PC-3 (cell line): ENCODE data around the gene DPP7.

ENCODE experiments used
- EZH2 ChIP-seq: fragments of 300-600 bp; sonication (generic); IDR thresholded peaks from one replicate; pipeline ENCODE4 v1.6.1; 2017; ENCODE audit warnings: antibody characterized with exemption, mild to moderate bottlenecking, low read length; ENCODE audit not compliant: unreplicated experiment
- EZH2phosphoT487 ChIP-seq: fragments of 300-600 bp; sonication (generic); IDR thresholded peaks from 2 replicates; pipeline ENCODE4 v1.6.1; 2018; ENCODE audit warnings: mild to moderate bottlenecking, antibody characterized with exemption, low read length, borderline replicate concordance
- TF ChIP-seq, protein P1 (sequence below): fragments of 300-600 bp; sonication (generic); conservative IDR thresholded peaks from 2 replicates; pipeline ENCODE4 v1.5.1; 2017; ENCODE audit warnings: antibody characterized with exemption, low read depth, mild to moderate bottlenecking, low read length

DNA sequence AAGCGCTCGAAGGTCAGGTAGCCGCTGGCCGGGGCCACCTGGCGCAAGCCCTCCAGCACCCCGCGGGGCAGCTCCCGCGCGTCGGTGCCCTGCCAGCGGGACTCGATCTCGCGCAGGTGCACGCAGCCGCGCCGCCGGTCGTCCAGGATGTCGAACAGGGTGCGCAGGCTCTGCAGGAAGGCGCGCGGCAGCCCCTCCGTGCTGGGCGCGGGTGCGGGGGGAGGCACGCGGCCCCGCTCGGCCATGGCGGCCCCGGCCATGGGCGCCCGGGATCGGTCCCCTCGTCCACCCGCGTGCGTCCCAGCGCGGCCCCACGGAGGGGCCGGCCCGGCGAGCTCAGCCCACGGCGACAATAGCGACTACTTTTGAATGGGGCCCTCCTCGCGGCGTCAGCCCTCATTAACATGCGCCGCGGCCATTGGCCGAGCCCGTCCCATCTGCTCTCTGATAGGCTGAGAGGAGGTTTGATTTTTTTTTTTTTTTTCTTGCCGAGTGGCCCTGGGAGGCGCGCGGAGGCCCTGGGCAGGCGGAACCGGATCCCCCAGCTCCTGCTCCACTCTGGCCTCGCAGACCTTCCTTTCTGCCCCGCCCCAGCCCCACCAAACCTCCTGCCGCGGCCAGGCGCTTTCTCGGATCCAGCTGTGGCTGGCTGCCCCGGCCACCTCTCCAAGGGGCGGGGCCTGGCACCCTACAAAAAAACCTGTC, 44.2 kb downstream of the DPP7 start, which contains the start of gene SAPCD2:
- TF ChIP-seq, protein P1, sequence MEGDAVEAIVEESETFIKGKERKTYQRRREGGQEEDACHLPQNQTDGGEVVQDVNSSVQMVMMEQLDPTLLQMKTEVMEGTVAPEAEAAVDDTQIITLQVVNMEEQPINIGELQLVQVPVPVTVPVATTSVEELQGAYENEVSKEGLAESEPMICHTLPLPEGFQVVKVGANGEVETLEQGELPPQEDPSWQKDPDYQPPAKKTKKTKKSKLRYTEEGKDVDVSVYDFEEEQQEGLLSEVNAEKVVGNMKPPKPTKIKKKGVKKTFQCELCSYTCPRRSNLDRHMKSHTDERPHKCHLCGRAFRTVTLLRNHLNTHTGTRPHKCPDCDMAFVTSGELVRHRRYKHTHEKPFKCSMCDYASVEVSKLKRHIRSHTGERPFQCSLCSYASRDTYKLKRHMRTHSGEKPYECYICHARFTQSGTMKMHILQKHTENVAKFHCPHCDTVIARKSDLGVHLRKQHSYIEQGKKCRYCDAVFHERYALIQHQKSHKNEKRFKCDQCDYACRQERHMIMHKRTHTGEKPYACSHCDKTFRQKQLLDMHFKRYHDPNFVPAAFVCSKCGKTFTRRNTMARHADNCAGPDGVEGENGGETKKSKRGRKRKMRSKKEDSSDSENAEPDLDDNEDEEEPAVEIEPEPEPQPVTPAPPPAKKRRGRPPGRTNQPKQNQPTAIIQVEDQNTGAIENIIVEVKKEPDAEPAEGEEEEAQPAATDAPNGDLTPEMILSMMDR = no peak
- TF ChIP-seq EZH2 = no peak
- no peak for TF ChIP-seq EZH2phosphoT487
